Measurements from ENCODE around the gene NDUFA13. TPM values are rescaled to one million over a fixed set of nuclear protein-coding genes. Genes with fewer than 3 reads are reported as not detected.

The NDUFA13 gene
- total RNA-seq, 1 donor from 2014 or later = 12.7 TPM

- no peaks in the 10 kb centered on the region for H3K36me3 ChIP-seq
- H3K4me3 ChIP-seq = no peak overlapping the region
- H3K4me1 ChIP-seq = peaks cover 0 to 9% of the 10 kb centered on the region in 2 donors
- H3K27ac ChIP-seq = no peak overlapping the region
- peaks cover 6% of the 10 kb centered on the region for H3K27me3 ChIP-seq
- H3K9me3 ChIP-seq = no peaks in the 10 kb centered on the region
- DNase-seq (ENCODE audit: low spot score in 2 of 2) = no peak
- intact Hi-C loops (cut with DNase I) = no loop called here
- TF ChIP-seq CTCF (IDR thresholded peaks at IDR 0.05) = no peak
Measured at GRCh38 chr19:19543640-19544039, 27.6 kb downstream of the NDUFA13 start.

DNA sequence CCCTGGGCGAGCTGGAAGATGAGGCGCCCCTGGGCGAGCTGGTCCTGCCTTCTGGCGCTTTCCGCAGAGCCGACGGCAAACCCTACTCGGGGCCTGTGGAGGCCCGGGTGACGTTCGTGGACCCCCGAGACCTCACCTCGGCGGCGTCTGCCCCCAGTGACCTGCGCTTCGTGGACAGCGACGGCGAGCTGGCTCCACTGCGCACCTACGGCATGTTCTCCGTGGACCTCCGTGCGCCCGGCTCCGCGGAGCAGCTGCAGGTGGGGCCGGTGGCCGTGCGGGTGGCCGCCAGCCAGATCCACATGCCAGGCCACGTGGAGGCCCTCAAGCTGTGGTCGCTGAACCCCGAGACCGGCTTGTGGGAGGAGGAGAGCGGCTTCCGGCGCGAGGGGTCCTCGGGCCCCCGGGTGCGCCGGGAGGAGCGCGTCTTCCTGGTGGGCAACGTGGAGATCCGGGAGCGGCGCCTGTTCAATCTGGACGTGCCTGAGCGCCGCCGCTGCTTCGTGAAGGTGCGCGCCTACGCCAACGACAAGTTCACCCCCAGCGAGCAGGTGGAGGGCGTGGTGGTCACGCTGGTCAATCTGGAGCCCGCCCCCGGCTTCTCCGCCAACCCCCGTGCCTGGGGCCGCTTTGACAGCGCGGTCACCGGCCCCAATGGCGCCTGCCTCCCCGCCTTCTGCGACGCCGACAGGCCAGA, 28.4 kb downstream of the NDUFA13 start:
- Histone ChIP-seq H3K36me3 (no peaks in the 10 kb centered on the region), H3K4me3 (no peak overlapping the region), H3K4me1 (peaks cover 0 to 9% of the 10 kb centered on the region in 2 donors), H3K9me3 (no peaks in the 10 kb centered on the region), H3K27me3 (peaks cover 6% of the 10 kb centered on the region), H3K27ac (no peak overlapping the region)
- no peak for TF ChIP-seq CTCF (IDR thresholded peaks at IDR 0.05)
- no peak for DNase-seq (ENCODE audit: low spot score in 2 of 2)
- intact Hi-C loops (cut with DNase I) = no loop called here

DNA sequence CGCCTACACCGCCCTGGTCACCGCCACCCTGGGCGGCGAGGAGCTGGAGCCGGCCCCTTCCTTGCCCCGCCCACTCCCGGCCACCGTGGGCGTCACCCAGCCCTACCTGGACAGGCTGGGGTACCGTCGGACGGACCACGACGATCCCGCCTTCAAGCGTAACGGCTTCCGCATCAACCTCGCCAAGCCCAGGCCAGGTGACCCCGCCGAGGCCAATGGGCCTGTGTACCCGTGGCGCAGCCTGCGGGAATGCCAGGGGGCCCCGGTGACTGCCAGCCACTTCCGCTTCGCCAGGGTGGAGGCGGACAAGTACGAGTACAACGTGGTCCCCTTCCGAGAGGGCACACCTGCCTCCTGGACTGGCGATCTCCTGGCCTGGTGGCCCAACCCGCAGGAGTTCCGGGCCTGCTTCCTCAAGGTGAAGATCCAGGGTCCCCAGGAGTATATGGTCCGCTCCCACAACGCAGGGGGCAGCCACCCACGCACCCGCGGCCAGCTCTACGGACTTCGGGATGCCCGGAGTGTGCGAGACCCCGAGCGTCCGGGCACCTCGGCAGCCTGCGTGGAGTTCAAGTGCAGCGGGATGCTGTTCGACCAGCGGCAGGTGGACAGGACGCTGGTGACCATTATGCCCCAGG, 29.0 kb downstream of the NDUFA13 start:
- H3K27ac ChIP-seq = no peak overlapping the region
- peaks cover 0 to 9% of the 10 kb centered on the region in 2 donors for H3K4me1 ChIP-seq
- no peaks in the 10 kb centered on the region for H3K36me3 ChIP-seq
- no peak overlapping the region for H3K4me3 ChIP-seq
- intact Hi-C loops (cut with DNase I) = no loop called here
- no peak for TF ChIP-seq CTCF (IDR thresholded peaks at IDR 0.05)
- peaks cover 6% of the 10 kb centered on the region for H3K27me3 ChIP-seq
- no peaks in the 10 kb centered on the region for H3K9me3 ChIP-seq
- no peak for DNase-seq (ENCODE audit: low spot score in 2 of 2)

DNA sequence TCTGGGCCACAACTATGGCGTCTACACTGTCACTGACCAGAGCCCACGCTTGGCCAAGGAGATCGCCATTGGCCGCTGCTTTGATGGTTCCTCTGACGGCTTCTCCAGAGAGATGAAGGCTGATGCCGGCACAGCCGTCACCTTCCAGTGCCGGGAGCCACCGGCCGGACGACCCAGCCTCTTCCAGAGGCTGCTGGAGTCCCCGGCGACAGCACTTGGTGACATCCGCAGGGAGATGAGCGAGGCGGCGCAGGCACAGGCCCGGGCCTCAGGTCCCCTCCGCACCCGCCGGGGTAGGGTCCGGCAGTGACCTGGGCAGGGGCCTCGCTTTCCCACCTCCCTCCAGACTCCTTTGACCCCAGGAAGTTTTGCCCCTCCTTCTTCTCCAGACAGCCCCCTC, 29.7 kb downstream of the NDUFA13 start:
- DNase-seq (ENCODE audit: low spot score in 2 of 2) = no peak
- Histone ChIP-seq H3K27ac (no peak overlapping the region), H3K27me3 (peaks cover 6% of the 10 kb centered on the region), H3K9me3 (no peaks in the 10 kb centered on the region), H3K4me3 (no peak overlapping the region), H3K4me1 (peaks cover 0 to 6% of the 10 kb centered on the region in 2 donors), H3K36me3 (no peaks in the 10 kb centered on the region)
- TF ChIP-seq CTCF (IDR thresholded peaks at IDR 0.05) = no peak
- intact Hi-C loops (cut with DNase I) = no loop called here

DNA sequence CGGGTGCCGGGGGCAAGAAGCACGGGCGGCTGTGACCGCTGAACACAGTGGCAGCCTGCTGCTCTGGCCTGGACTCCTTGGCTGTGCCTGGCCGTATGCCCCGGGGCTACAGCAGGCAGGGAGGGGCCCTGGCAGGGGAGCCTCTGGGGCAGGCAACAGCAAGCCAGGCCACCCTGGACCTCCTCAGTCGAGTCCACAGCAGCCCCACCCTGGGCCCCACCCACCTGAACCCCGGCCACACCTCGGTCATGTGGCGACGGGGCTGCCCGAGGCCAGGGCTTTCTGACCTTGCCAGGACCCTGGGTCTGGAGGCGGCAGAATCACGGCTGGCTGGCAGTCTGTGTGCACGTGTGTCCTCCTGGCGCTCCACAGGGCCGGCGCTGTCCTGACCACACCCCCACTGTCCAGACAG, 30.7 kb downstream of the NDUFA13 start:
- no peak for DNase-seq (ENCODE audit: low spot score in 2 of 2)
- H3K4me3 ChIP-seq = no peak overlapping the region
- no peak for TF ChIP-seq CTCF (IDR thresholded peaks at IDR 0.05)
- H3K36me3 ChIP-seq = no peaks in the 10 kb centered on the region
- H3K9me3 ChIP-seq = no peaks in the 10 kb centered on the region
- H3K27ac ChIP-seq = no peak overlapping the region
- H3K4me1 ChIP-seq = no peaks in the 10 kb centered on the region
- no peaks in the 10 kb centered on the region for H3K27me3 ChIP-seq
- intact Hi-C loops (cut with DNase I) = no loop called here
